NK-92 (cell line): ENCODE measurements around the gene CTSL.
"Not testable (repeated sequence)": the region's sequence is repeated elsewhere in the genome, so short reads cannot be mapped to it uniquely, and the experiment has no call there.

Source experiments
- DNase-seq: peaks from one replicate; lab custom pipeline; 2025; ENCODE audit not compliant: unreplicated experiment; lab: John Stamatoyannopoulos, UW

CTSL gene

GRCh38 chr9:87718852-87719612 is 6.9 kb upstream of the CTSL start:
- DNase-seq = no peak

- DNase-seq = no peak
These were observed 5.7 kb upstream of the CTSL start for GRCh38 chr9:87720173-87720572.

- DNase-seq = no peak
These were observed 3.4 kb upstream of the CTSL start for GRCh38 chr9:87722393-87723088.

- no peak for DNase-seq
These were observed 491 bp upstream of the CTSL start for GRCh38 chr9:87725356-87725899.

- DNase-seq = no peak
These were observed 3.3 kb downstream of the CTSL start for GRCh38 chr9:87729246-87729645.

GRCh38 chr9:87731321-87731720 is 5.4 kb downstream of the CTSL start:
- no peak for DNase-seq

GRCh38 chr9:87732344-87732743 is 6.4 kb downstream of the CTSL start:
- no peak for DNase-seq

GRCh38 chr9:87732756-87733155 is 6.8 kb downstream of the CTSL start:
- no peak for DNase-seq

GRCh38 chr9:87733273-87734052 is 7.5 kb downstream of the CTSL start:
- no peak for DNase-seq

- no peak for DNase-seq
These were observed 8.2 kb downstream of the CTSL start for GRCh38 chr9:87734106-87734505.

- no peak for DNase-seq
These were observed 13.6 kb downstream of the CTSL start for GRCh38 chr9:87739546-87739945.

GRCh38 chr9:87740209-87740608 is 14.3 kb downstream of the CTSL start:
- DNase-seq = no peak

- no peak for DNase-seq
These were observed 15.4 kb downstream of the CTSL start for GRCh38 chr9:87741326-87741725.

GRCh38 chr9:87741891-87742290 is 16.0 kb downstream of the CTSL start:
- no peak for DNase-seq

GRCh38 chr9:87742813-87743428 is 17.0 kb downstream of the CTSL start:
- no peak for DNase-seq

GRCh38 chr9:87744247-87744646 is 18.3 kb downstream of the CTSL start:
- not testable (repeated sequence) for DNase-seq

GRCh38 chr9:87746186-87746585 is 20.3 kb downstream of the CTSL start:
- no peak for DNase-seq

- no peak for DNase-seq
These were observed 23.0 kb downstream of the CTSL start for GRCh38 chr9:87748881-87749280.

- DNase-seq = no peak
These were observed 23.6 kb downstream of the CTSL start for GRCh38 chr9:87749335-87750035.

GRCh38 chr9:87750726-87751125 is 24.8 kb downstream of the CTSL start:
- DNase-seq = no peak

- no peak for DNase-seq
These were observed 25.5 kb downstream of the CTSL start for GRCh38 chr9:87751423-87751822.
